CD4-positive, alpha-beta T cell treated with Interleukin-17A for 4 hours (primary cell): ENCODE data around the gene SPTB.

Experiments
- DNase-seq: peaks from one replicate; pipeline ENCODE4 v3.0.0-alpha.2; 2020; ENCODE audit warnings: mixed read lengths

Gene SPTB

GRCh38 chr14:64763085-64763782, 116.5 kb downstream of the SPTB start:
- DNase-seq = no peak

GRCh38 chr14:64762044-64763034, 117.4 kb downstream of the SPTB start:
- peak; percentile 65 for DNase-seq

GRCh38 chr14:64761441-64762043, 118.2 kb downstream of the SPTB start:
- DNase-seq = no peak

- DNase-seq = no peak
Observed at GRCh38 chr14:64760916-64761315, 118.8 kb downstream of the SPTB start.

GRCh38 chr14:64760146-64760755, 119.5 kb downstream of the SPTB start:
- peak; percentile 74 for DNase-seq

GRCh38 chr14:64759555-64759938, 120.2 kb downstream of the SPTB start:
- no peak for DNase-seq

GRCh38 chr14:64758691-64759554, 120.8 kb downstream of the SPTB start:
- no peak for DNase-seq

- peak; percentile 42 for DNase-seq
Observed at GRCh38 chr14:64758025-64758521, 121.6 kb downstream of the SPTB start.

- no peak for DNase-seq
Observed at GRCh38 chr14:64757601-64758000, 122.1 kb downstream of the SPTB start.

- DNase-seq = no peak
Observed at GRCh38 chr14:64756712-64757111, 123.0 kb downstream of the SPTB start.

- DNase-seq = peak; percentile 76
Observed at GRCh38 chr14:64755781-64756221, 123.9 kb downstream of the SPTB start.

- DNase-seq = no peak
Observed at GRCh38 chr14:64754685-64755084, 125.0 kb downstream of the SPTB start.

GRCh38 chr14:64753999-64754398, 125.7 kb downstream of the SPTB start:
- DNase-seq = no peak

GRCh38 chr14:64753374-64753773, 126.3 kb downstream of the SPTB start:
- no peak for DNase-seq

- DNase-seq = no peak
Observed at GRCh38 chr14:64752909-64753308, 126.8 kb downstream of the SPTB start.

- no peak for DNase-seq
Observed at GRCh38 chr14:64748995-64749714, 130.6 kb downstream of the SPTB start.

- no peak for DNase-seq
Observed at GRCh38 chr14:64748521-64748920, 131.2 kb downstream of the SPTB start.

- DNase-seq = peak; percentile 35
Observed at GRCh38 chr14:64747327-64747726, 132.4 kb downstream of the SPTB start.

GRCh38 chr14:64746298-64747250, 133.1 kb downstream of the SPTB start:
- DNase-seq = no peak
